Fibroblast of the aortic adventitia (primary cell): ENCODE measurements around the gene MZT2B. TPM values are rescaled to one million over a fixed set of nuclear protein-coding genes. Genes with fewer than 3 reads are reported as not detected.
"Not testable (repeated sequence)": the region's sequence is repeated elsewhere in the genome, so short reads cannot be mapped to it uniquely, and the experiment has no call there.

ENCODE experiments used
- DNase-seq: peaks from one replicate; pipeline ENCODE4 v3.0.0-alpha.2; 2010; ENCODE audit warnings: low read depth
- H3K4me3 ChIP-seq: 2 replicates; pipeline ENCODE4 v1.5.1; 2011; ENCODE audit warnings: low read depth, mild to moderate bottlenecking, control low read depth, low read length, moderate library complexity
- total RNA-seq: library from RNA; depleted of rRNA; stranded (reverse); fragments of >200 nt; gene quantifications from 2 replicates; pipeline ENCODE4 v1.2.3, GENCODE V29; 2012; ENCODE audit warnings: low replicate concordance
- TF ChIP-seq, protein P1 (sequence below): IDR thresholded peaks from 2 replicates; pipeline ENCODE4 v1.5.1; 2011; ENCODE audit warnings: mild to moderate bottlenecking, low read length, control low read depth, inconsistent platforms; ENCODE audit not compliant: insufficient read depth

Gene MZT2B, protein sequence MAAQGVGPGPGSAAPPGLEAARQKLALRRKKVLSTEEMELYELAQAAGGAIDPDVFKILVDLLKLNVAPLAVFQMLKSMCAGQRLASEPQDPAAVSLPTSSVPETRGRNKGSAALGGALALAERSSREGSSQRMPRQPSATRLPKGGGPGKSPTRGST
- total RNA-seq: 90.5 and 137 TPM in 2 replicates

- TF ChIP-seq, protein P1, sequence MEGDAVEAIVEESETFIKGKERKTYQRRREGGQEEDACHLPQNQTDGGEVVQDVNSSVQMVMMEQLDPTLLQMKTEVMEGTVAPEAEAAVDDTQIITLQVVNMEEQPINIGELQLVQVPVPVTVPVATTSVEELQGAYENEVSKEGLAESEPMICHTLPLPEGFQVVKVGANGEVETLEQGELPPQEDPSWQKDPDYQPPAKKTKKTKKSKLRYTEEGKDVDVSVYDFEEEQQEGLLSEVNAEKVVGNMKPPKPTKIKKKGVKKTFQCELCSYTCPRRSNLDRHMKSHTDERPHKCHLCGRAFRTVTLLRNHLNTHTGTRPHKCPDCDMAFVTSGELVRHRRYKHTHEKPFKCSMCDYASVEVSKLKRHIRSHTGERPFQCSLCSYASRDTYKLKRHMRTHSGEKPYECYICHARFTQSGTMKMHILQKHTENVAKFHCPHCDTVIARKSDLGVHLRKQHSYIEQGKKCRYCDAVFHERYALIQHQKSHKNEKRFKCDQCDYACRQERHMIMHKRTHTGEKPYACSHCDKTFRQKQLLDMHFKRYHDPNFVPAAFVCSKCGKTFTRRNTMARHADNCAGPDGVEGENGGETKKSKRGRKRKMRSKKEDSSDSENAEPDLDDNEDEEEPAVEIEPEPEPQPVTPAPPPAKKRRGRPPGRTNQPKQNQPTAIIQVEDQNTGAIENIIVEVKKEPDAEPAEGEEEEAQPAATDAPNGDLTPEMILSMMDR: peak; percentile 69
- peak; percentile 79 for DNase-seq
- peak within 1 kb of the TSS; percentile 93 for H3K4me3 ChIP-seq
Measured at GRCh38 chr2:130181880-130182682, at the start of gene MZT2B. Gene MZT2B (plus strand): TSS chr2:130182262. CDS start chr2:130182283, 21 bp downstream.

DNA sequence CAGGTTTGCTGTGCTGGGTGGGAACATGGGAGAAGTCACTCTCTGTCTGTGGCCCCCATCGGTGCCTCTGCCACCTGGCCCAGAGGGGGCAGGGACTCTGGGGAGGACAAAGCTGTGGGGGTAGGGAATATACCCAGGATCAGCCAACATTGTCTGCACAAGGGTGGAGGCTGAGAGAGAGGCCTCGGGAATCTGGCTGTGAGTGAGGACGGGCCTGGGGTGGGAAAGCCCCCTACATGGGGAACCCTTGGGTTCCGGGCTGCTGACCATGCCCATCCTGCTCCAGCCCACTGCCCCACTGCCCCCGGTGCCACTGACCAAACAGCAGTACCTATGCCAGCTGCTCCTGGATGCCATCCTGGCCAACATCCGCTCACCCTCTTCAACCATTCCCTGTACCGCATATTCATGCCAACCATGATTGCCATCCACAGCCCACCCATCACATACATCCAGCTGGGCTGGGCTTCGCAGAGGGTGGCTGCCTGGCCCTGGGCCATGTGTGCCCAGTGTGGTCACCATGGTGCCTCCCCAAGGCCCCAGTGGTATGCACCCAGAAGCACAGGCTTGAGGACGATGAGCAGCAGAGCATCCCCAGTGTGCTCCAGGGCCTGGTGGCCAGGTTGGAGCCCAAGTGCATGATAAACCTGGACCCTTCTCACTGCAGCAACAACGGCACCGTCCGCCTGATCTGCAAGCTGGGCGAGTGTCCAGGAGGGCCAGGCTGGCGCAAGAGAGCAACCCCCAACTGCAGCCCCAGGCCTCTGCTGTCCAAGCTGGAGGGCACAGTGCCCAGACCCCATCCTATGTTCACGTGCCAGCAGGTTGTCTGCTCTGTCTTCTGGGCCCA lies 46.1 kb upstream of the MZT2B start:
- DNase-seq: no peak
- H3K4me3 ChIP-seq: no peak overlapping the region
- TF ChIP-seq, protein P1: no peak

DNA sequence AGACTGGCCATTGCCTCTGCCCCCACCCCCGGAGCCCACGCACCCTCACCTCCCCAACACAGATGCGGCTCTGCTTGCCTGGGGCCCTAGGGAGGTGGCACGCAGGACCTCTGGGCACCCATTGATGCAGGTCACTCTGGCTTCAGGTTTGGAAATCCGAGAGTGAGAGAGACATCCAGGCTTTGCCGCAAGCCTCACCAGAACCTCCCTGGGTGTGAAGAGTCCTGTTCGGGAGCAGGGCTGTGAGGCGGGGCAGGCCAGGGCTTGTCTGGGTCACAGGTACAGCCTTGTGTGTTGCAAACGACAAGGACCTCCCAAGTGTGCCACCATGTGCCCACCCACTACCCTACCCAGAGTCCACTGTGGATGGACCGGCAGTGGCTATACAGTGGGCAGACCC lies 45.5 kb upstream of the MZT2B start:
- not testable (repeated sequence) for H3K4me3 ChIP-seq, DNase-seq

DNA sequence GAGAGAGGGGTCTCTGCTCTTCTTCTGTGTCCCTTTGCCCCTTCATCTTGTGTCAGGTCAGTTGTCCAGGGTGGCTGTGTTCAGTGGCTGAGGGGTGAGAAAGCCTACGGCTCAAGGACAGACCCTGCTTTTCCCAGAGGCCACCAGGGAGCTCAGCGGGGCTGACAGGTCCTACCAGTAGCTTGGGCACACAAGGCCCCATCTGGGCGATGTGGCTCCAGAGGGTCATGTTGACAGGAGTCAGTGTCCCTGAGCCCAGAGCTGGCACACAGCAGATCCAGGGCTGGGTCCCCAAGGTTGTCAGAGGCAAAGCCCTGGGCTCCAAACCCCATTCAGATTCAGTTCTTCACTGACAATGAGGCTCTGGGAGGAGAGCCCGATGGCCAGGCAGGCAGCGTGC lies 44.9 kb upstream of the MZT2B start:
- H3K4me3 ChIP-seq, DNase-seq: not testable (repeated sequence)

GRCh38 chr2:130138326-130138725 lies 43.7 kb upstream of the MZT2B start:
- H3K4me3 ChIP-seq, DNase-seq: not testable (repeated sequence)

- DNase-seq, H3K4me3 ChIP-seq: not testable (repeated sequence)
Measured at GRCh38 chr2:130138841-130139251, 43.2 kb upstream of the MZT2B start.

DNA sequence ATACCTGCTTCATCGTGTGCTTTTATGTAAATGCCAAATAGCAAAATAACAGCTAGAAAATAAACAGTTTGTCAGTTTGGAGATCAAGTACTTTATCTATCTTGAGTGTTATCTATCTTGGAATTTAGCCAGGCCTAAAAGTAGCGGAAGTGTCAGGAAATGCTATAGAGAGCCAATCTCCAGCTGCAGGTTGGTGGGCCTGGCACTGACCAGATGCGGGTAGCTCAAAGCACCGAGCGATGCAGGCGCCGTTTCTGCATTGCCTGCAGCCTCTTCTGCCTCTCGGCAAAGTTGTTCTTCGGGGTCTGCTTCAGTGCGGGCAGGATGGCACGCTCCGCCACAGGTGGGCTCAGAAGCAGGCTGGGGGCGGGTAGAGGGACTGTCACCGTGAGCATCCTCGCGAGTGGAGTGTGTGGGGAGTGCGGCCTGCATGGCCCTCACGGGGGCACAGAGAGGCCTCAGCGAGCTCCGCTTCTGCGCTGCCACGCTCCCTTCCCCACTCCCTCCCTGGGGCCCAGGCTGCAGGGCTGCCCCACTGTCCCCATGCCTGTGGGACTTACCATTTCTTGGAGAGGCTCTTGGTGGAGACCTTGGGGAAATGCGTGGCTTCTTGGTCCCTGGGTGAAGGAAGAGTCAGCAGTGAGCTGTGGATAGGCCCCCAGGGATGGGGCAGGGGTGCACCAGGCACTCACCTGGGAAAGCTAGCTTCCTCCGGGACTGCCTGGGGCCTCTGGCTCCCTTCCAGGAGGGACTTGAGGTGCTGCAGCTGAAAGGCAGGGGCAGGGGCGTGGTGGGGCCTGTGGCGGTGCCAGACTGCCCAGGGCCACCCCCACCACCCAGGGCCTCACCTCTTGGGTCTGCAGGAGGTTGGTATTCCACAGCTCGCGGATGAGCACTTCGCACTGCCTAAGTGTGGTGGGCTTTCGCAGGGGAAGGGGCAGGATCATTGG lies 42.5 kb upstream of the MZT2B start:
- DNase-seq, H3K4me3 ChIP-seq: not testable (repeated sequence)

DNA sequence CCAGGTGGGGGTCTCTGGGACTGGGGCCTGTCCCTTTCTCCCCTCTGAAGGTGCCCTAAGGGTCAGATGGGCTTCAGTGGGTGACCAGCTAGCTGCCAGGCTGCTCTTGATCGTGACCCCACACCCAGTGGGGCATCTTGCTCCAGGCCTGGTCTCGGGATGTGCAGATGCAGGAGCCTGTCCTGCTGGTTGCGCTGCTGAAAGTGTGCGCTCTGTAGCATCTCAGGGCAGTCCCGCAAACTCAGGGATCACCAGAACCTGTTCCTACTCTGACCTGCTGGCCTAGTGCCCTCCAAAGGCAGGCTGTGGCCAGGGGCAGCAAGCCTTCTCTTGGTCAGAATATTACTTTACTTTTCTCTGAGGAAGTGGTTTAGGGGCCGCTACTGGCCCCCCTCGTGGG lies 41.5 kb upstream of the MZT2B start:
- not testable (repeated sequence) for DNase-seq, H3K4me3 ChIP-seq

DNA sequence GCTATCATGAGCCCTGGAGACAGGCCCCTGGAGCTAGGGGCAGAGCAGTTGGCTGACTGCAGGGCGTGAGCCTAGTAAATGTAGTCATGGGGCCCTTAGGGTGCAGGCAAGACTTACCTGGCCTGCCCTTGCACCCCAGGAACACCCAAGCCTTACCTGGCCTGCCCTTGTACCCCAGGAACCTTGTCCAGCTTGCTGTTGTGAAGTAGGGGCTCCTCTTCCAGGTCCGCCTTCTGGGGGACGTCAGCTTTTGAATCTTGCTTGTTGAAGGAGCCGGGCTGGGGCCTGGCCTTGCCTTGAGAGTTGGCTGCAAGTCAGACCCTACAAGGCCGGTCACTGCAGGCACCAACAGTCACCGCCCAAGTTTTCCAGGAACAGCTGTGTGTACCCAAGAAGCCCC lies 41.1 kb upstream of the MZT2B start:
- not testable (repeated sequence) for H3K4me3 ChIP-seq, DNase-seq

- not testable (repeated sequence) for H3K4me3 ChIP-seq, DNase-seq
Measured at GRCh38 chr2:130141645-130142370, 40.3 kb upstream of the MZT2B start.

DNA sequence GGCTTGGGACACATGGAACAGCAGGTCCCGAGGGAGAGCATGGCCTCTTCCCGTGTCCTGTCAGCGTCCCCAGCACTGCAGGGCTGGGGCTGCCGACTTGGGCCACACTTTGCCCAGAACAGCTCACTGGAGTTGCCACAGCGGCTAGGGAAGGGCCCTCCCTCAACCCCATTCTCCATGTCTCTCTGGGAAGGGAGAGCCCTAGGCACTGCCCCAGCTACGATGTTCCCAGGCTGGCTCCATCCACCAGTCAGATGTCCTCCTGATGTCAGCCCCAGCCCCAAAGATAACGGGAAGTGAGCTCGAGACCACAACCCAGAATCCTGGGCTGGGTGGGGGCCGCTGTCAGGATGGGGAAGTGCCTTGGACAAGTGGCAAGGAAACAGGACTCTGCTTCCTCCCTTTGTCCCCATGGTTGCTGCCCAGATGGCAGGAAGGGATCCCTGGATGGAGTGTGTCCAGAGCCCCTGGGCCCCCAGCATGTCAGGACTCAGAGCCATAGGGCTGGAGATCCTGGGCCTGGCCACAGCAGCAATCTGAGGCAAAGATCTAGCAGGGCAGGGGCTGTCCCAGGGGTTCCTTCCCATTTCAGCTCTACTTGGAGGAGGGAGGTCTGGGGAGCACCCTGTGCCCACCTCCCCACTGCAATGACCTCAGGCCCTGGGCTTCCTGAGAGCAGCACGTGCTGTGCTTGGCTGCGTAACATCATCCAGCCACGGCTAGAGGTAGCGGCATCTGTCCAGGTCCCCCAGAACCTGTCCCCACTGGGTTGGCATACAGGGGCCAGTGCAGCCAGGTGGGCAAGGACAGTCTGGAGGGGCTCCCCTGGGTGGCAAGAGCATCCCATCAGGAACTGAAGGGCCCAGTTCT lies 39.4 kb upstream of the MZT2B start:
- not testable (repeated sequence) for DNase-seq, H3K4me3 ChIP-seq

- not testable (repeated sequence) for DNase-seq
- peak overlapping the region; percentile 35 for H3K4me3 ChIP-seq
Measured at GRCh38 chr2:130143266-130144039, 38.6 kb upstream of the MZT2B start.

DNA sequence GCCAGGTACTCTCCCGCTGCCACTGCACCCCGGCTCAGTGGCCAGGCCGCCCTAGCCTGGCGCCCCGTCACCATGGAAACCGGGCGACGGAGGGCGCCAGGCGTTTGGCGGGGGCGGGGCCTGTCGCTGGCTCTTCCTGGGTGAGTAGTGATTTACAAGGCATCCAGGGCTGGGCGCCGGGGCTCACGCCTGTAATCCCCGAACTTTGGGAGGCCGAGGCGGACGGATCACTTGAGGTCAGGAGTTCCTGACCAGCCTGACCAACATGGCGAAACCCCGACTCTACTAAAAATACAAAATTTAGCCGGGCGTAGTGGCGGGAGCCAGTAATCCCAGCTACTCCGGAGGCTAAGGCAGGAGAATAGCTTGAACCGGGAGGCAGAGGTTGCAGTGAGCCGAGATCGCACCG lies 37.1 kb upstream of the MZT2B start, which contains the start of gene CCDC74B:
Gene CCDC74B, minus strand, starts transcription at position 107 of the 409 bp plus-strand sequence. CDS start 116 bp downstream, outside the sequence.
- H3K4me3 ChIP-seq: peak within 1 kb of the TSS; percentile 55
- peak; percentile 21 for DNase-seq
